HG02571 (cell line): Measurements from ENCODE around the gene PALB2.
A peak's percentile ranks its signal among the peaks of the same experiment; 100 is the strongest.
"Not testable (repeated sequence)": the region's sequence is repeated elsewhere in the genome, so short reads cannot be mapped to it uniquely, and the experiment has no call there.

Experiments
- ATAC-seq: cut with Tn5 transposase; IDR thresholded peaks from one replicate; pipeline ENCODE4 v1.9.1; 2021; ENCODE audit warnings: mild to moderate bottlenecking, moderate library complexity; ENCODE audit not compliant: unreplicated experiment

Gene PALB2

DNA sequence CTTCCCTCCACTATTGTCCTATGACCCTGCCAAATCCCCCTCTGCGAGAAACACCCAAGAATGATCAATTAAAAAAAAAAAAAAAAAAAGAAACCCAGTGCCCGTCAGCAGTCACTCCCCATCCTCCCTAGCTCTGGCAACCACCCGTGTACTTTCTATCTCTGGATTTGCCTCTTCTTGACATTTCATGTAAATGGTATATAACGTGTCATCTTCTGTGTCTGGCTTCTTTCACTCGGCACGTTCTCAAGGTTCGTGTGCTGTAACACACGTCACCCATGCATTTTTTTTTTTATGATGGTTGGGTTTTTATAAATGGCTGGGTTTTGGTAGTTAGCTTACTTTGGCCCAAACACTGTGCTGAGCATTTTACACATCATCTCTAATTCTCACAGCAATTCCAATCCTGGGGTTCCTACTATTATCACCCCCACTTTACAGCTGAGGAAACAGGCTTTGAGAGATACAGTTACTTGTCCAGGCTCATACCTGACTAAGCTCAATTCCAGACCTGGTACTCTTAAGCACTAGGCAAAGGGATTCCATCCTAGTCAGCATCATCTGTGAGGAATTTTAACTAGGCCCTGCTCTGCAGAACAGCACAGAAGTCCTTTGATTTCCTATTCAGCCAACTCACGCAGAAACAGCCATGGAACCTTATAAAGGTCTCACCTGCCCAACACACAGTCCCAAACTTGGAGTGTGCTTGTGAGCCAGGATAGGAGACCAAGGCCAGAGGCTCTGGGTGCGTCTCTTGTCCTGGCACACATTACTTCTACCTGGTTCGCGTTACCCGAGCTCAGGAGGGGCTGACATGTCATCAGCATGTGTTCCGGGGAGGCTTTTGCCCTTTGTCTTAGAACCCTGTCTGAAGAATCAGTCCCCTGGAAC is 56.7 kb downstream of the PALB2 start:
- ATAC-seq, result no peak

DNA sequence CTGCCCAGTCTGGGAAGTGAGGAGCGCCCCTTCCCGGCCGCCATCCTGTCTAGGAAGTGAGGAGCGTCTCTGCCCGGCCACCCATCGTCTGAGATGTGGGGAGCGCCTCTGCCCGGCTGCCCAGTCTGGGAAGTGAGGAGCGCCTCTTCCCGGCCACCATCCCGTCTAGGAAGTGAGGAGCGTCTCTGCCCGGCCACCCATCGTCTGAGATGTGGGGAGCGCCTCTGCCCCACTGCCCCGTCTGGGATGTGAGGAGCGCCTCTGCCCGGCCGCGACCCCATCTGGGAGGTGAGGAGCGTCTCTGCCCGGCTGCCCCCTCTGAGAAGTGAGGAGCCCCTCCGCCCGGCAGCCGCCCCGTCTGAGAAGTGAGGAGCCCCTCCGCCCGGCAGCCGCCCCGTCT is 57.8 kb downstream of the PALB2 start:
- not testable (repeated sequence) for ATAC-seq

DNA sequence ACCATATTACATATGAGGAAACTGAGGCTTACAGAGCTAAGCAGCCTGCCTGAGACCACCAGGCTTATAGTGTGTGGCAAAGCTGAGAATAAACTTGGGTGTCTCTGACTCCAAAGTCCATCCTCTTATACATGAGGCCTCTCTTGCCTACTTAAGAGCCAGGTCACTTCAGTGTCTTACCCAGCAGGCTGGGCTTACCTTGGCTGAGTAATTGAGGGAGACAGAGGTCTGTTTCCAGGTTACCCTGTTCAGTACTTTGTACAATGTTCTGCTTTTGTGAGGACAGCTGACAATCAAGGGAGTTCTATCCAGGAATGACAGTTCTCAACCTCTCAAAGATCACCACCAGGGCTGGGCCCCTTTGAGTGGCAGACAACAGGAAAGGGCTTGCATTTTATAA is 59.3 kb downstream of the PALB2 start:
- no peak for ATAC-seq

DNA sequence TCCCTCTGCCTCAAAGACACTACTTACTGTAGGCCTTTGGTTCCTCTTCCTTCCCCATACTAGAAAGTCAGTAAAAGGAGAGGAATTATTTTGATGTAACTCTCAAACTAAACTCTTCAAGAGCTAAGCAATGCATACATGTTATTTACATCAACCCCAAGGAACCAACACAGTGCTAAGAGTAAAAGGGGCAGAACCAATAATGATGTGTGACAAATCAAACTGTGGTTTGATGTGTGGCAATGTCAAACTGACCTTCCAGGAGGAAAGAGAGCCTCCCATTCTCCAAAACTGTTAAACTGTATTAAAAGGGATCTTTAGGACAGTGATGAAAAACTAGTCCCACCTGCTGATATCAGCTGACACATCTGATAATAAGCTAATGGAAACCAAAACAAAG is 60.7 kb downstream of the PALB2 start:
- ATAC-seq, result no peak

DNA sequence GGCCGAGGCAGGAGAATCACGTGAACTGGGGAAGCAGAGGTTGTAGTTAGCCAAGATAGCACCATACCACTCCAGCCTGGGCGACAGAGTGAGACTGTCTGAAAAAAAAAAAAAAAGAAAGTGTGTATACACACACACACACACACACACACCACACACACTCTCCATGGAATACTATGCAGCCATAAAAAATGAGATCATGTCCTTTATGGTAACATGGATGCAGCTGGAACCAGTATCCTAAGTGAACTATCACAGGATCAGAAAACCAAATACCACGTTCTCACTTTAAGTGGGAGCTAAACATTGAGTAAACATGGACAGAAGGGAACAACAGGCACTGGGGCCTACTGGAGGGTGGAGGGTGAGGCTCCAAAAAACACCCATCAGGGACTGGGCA is 61.7 kb downstream of the PALB2 start:
- ATAC-seq, result no peak

DNA sequence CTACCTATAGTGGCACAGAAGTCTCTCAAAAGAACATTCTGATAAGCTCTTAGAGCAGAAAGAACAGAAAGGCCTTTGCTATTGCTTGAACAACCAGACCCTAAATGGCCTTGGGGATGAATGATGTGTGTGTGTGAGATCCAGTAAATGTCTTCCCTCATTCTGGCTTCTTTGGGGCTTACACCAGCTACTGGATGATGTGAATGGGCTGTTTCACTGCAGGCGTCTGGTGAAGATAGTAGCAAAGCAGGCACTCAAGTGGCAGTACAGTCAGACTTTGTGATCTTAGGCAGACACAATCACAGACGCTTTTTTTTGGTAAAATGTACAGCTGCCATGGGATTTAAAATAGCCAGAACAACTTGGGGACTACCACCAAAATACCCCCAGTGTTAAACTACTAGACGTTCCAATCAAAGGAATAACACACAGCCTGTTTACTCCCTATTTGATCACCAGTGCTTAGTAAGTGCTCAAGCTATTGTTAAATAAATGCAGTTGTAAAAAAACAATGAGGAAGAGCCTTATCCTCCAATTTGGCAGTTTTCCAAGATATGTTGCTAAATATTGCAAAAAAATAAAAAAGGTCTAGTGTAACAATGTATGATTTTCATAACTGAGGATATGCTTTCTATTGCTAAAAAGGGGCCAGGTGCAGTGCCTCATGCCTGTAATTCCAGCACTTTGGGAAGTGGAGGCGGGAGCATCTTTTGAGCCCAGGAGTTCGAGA is 62.8 kb downstream of the PALB2 start:
- no peak for ATAC-seq

DNA sequence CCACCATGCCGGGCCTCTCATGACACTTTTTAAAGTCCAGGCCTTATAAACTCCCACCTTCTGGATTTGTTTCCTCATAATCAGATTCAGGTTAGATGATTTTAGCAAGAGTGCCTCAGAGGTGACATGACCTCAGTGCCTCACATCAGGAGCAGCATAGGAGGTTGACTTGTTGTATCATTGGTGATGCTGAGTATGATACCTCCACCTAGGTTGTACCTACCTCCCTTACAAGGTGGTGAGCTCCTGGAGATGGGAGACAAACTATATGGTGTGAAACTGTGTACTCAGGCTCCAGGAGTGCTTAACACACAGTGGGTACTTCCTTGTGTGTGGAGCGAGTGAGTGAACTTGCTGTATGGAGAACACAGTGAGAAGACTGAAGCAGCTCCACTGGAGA is 63.6 kb downstream of the PALB2 start:
- ATAC-seq, result no peak

DNA sequence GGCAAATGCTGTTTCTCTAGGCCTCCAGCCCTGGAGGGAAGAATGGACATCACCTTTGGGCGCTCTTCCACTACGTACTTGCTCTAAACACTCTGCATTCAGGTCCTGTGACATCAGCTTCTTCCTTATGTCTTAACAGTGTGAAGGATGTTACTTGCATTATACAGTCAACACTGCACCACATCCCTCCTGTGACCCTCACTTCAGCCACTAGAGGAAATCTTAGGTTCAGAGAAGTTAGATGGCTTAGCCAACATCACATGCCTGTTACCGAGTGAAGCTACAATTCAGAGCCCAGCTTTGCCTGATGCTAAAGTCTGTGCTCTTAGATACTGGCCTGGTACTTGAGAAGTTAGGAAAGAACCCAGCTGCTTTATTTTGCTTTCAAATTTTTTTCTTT is 65.3 kb downstream of the PALB2 start:
- no peak for ATAC-seq

DNA sequence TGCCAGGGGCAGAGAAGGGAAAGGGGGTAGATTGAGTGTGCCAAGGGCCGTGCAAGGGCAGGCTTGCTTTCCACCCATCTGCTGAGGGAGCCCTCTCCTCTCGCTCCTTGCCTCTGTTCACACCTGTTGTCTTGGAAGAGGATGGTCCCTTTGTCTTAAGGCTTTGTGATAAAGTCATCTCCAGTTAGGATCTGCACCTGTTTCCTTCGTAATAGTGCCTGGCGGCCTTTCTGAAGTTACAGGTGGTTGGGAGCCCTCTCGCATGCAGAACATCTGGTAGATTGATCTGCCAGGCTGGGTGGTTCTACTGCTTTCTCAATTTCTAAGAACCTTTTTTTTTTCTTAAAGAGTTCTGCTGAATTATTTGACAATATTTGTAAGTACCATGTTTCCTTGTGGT is 67.3 kb downstream of the PALB2 start:
- ATAC-seq, result no peak

DNA sequence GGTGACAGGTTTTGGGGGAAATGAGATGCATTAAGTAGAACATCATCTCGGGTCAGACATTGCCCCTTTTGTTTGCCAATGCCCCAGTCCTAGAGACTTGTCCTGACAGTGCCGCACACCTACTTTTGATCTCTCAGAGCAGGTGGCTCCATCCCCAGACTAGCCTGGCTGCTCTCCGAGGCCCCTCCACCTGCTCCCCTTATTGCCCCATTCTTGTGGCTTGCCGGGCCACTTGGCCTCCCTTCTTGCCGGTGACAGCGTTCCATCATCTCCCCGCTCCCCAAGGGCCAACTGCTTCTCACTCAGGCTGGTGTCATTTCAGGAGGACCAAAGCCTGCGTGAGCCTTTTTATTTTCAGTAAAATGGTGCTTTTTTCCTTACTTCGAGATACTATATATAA is 68.7 kb downstream of the PALB2 start:
- ATAC-seq, result no peak

DNA sequence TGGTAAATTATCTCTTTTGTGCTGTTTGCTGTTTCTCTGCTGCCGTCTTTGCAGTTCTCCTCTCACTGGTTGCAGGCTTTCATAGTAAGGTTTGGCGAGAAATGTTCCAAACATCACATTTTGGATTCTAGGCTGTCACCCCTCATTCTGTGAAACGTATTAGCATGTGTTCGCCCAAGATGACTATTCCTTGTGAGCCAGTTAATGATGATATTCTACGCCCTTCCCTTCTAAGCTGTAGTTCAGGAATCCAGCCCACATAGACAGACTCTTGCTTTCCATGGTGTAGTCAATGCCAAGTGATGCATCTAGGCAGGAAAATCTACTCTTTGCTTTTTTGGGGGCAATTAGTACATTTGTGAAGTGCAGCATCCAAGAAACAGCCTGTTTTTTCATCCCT is 69.2 kb downstream of the PALB2 start:
- ATAC-seq, result no peak

DNA sequence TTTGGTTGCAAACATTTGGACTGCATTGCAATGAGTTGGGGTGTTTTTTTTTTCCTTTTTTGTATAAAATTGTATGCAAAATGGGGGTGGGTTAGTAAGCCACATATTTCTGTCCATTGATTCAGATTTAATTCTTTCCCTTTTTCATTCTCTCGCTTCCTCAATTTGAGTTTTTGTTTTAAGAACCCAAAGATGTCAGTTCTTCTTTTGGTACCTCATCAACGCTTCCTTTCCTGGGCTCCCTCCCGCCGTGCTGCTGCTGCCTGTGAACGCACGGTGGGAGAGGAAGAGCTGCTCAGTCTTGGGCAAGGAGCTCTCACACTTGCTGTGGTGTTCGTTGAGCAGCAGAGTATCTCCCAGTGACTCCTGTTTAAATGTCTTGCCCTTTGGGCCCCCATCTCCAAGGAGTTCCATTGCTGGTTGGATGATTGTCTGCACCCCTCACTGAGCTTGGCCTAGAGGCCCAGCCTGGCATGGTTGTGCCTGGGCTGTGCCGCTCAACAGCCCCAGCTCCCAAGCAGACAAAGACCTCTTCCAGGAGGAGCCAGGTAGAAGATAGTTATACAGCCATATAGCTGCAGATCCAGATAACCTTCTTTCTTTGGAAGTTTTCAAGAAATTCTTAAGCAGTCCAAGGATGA is 70.0 kb downstream of the PALB2 start:
- ATAC-seq, result no peak

DNA sequence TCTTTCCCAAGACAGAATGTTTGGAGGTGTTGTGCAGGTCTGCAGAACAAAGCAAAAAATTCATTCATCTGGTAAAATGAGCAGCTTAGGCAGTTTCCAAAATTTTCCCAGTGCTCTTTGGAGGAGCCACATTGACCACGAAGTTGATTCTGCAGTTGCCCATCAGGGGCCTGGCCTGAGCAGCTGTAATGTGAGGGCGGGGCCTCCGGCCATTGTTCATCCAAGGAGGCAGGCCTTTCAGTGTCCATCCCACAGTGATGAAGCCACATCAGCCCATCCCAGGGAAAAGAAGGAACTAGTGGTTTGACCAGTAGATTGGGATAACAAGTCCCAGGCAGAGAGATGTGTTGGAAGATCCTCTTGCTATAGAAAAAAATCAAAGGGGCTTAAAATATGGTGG is 73.5 kb downstream of the PALB2 start:
- ATAC-seq, result no peak

DNA sequence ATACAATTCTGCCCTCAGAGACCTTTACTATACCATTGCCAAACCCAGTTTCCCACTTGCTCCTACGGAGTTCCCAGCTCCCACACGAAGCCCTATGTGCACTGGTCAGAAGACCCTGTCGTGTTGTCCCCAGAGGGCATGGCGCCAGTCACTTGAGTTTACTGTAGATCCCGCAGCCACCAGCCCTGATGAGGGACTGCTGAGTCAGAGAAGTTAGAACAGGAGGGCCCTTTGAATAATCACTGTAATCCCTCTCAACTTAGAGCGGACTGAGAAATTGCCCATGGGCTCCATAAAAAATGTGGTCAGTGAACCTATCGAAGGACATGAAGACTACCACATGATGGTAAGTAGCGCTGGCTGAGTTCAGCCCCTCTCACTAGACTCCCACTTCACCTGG is 74.4 kb downstream of the PALB2 start:
- no peak for ATAC-seq

DNA sequence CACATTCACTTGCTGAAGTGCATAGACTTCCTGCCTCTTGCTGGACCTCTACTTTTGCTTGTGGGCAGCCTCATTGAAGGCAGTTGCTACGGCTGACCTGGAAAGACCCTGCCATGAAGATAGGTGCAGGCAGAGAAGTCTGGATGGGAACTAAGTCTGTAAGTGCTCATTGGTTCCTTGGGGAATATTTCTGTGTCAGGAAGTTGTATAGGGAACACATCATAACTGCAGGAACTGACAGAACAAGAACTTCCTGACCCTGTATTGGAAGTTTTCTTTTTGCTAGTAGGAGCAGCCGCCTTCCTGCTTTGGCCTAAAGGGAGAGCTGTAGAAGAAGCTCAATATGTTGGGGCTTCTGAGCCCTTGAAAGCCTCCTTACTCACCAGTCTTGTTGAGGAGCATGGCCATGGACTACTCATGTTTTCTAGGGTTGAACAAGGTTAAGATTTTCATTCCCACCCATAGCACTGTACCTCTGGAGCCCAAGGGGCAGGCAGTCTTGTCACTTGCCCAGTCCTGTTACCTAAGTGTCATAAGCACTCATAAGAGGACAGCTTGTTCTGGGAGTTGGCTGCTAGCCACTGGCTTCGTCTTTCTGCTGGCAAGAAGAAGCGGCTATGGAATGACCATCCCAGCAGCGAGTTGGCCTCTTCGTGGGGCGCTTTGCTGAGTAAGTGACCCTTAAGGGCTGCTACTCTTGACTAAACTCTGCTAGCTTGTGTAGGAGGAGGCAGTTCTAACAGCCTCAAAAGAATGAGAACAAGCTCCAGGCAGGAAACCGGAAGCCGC is 76.3 kb downstream of the PALB2 start:
- no peak for ATAC-seq

DNA sequence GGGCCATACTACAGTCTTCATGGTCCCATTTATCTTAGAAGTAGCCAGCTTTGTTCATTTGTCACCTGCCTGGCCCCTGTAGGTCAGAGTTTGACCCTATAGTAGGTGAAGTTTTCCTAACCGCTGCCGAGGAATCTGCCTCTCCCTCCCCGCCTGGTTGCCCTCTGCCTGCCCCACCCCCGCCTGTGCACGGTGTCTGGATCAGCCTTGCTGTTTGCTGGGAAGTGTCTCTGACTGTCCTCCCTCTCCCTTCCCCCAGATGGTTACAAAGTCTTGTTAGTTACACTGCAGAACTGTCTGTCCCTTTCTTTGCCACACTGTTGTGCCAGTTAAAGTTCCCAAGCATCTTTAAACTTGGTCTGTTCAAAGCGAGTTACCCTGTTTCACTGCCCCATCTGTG is 77.9 kb downstream of the PALB2 start:
- no peak for ATAC-seq

DNA sequence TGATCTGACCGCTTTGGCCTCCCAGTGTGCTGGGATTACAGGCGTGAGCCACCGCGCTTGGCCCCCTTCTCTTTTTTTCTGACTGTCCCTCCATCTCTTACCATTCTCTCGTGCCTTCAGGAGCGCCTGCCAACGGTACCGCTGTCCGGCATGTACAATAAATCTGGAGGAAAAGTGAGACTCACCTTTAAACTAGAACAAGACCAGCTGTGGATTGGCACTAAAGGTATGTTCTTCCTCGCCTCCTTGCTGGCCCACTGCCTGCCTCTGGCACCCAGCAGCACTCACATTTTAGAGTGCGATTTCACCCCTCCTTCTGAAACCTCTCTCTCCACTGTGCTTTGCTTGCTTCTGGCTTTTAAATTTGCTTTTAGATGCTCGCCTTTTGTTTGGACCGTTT is 78.6 kb downstream of the PALB2 start:
- no peak for ATAC-seq

DNA sequence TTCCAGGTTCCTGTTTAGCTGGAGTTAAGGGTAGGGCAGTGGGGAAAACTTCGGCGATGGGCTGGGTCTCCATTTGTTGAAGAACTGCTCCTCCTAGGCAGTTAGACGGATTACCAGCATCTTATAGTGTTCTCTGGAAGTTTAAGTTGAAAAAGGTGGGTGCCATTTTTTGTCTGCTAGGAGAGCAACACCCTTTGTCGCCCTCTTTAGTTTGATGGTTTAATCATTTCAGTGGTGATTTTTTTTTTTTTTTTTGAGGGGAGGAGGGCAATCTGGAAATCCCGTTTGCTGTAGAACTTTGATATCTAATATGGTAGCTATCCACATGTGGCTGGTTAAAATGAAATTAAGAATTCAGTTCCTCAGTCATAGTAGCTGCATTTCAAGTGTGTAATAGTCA is 79.5 kb downstream of the PALB2 start:
- no peak for ATAC-seq

DNA sequence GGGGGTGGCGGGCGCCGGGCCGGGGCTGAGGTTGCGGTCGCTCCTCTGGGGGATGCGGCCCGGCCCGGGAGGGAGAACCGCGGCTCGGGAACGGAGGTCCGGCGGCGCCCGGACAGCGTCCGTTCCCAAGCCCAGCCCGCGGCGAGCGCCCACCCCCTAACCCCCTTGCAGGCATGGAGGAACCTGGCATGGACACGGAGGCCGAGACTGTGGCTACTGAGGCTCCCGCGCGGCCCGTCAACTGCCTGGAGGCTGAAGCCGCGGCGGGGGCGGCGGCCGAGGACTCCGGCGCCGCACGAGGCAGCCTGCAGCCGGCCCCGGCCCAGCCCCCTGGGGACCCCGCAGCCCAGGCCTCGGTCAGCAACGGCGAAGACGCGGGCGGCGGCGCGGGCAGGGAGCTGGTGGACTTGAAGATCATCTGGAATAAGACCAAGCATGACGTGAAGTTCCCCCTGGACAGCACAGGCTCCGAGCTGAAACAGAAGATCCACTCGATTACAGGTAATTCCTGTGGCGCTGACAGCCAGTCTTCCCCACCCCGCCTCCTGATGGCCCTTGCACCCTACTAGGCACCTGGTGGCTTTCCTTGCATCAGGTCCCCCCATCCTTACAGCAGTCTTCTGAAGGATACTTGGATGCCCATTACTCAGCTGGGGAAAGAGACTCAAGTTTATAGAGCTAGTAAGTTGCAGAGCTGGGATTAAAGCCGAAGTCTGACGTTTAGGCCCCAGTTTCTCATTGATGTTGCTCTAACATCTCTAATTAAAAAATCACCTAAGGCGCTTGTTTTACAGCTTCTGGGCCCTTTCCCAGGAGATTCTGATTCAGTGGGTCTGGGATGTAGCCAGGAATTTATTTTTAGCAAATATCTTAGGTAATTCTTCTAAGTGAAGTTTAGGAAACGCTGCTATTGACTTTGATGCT is 83.1 kb downstream of the PALB2 start:
- peak; percentile 1 for ATAC-seq
